HepG2 (cell line): ENCODE data around the gene FBXL12. TPM values are rescaled to one million over a fixed set of nuclear protein-coding genes. Genes with fewer than 3 reads are reported as not detected.

Source experiments
- AGO1 ChIP-seq: fragments of 200-400 bp; formaldehyde crosslinking; IDR thresholded peaks from 2 replicates; pipeline ENCODE4 v1.6.1; 2017; ENCODE audit warnings: mild to moderate bottlenecking, low read depth, low read length, moderate library complexity; ENCODE audit not compliant: poor library complexity, severe bottlenecking
- ATF2 ChIP-seq: sonication (generic); formaldehyde crosslinking; IDR thresholded peaks from 2 replicates; pipeline ENCODE4 v1.4.0; 2020; ENCODE audit warnings: missing genetic modification reagents
- BCL3 ChIP-seq: sonication (generic); formaldehyde crosslinking; IDR thresholded peaks from 2 replicates; pipeline ENCODE4 v1.5.1; 2020; ENCODE audit warnings: mild to moderate bottlenecking, missing genetic modification reagents, moderate library complexity
- HINFP ChIP-seq: sonication (generic); formaldehyde crosslinking; IDR thresholded peaks from 2 replicates; pipeline ENCODE4 v1.4.0; 2020; ENCODE audit warnings: low read depth, mild to moderate bottlenecking, missing genetic modification reagents
- KAT2B ChIP-seq: fragments of 150-350 bp; IDR thresholded peaks from 2 replicates; pipeline ENCODE4 v1.6.1; 2014; ENCODE audit warnings: low read depth, low read length, borderline replicate concordance
- NCOA2 ChIP-seq: sonication (generic); formaldehyde crosslinking; IDR thresholded peaks from 2 replicates; pipeline ENCODE4 v1.8.0; 2022; ENCODE audit warnings: inconsistent platforms
- PAXIP1 ChIP-seq: sonication (generic); formaldehyde crosslinking; conservative IDR thresholded peaks from 2 replicates; pipeline ENCODE4 v1.4.0; 2020; ENCODE audit warnings: mild to moderate bottlenecking, missing genetic modification reagents, moderate library complexity
- PHF8 ChIP-seq: sonication (generic); formaldehyde crosslinking; IDR thresholded peaks from 2 replicates; pipeline ENCODE4 v1.5.0; 2020; ENCODE audit warnings: missing genetic modification reagents
- SETDB1 ChIP-seq: sonication (generic); formaldehyde crosslinking; IDR thresholded peaks from 2 replicates; pipeline ENCODE4 v1.5.1; 2020; ENCODE audit warnings: missing genetic modification reagents, mild to moderate bottlenecking, borderline replicate concordance
- SMC3 ChIP-seq: IDR thresholded peaks from 2 replicates; pipeline ENCODE4 v1.6.1; 2011; ENCODE audit warnings: low read length, improper control_type of control experiment
- SP1 ChIP-seq, 2 experiments: fragments of 450-650 bp in 1 of 2; sonication (generic) in 1 of 2; formaldehyde crosslinking in 1 of 2; IDR thresholded peaks; 2 replicates each; pipeline versions ENCODE4 v1.4.0 to v1.6.1; 2016 to 2020; ENCODE audit warnings: missing genetic modification reagents in 1 of 2
- TCF7L2 ChIP-seq: IDR thresholded peaks from 2 replicates; pipeline ENCODE4 v1.6.1; 2011; ENCODE audit warnings: mild to moderate bottlenecking, low read depth, low read length, moderate library complexity
- THAP8 ChIP-seq: sonication (generic); formaldehyde crosslinking; IDR thresholded peaks from 2 replicates; pipeline ENCODE4 v1.5.1; 2020; ENCODE audit warnings: missing genetic modification reagents, mild to moderate bottlenecking, borderline replicate concordance
- YEATS2 ChIP-seq: sonication (generic); formaldehyde crosslinking; IDR thresholded peaks from 2 replicates; pipeline ENCODE4 v1.4.0; 2020; ENCODE audit warnings: missing genetic modification reagents, borderline replicate concordance
- ZEB1 ChIP-seq: IDR thresholded peaks from 2 replicates; pipeline ENCODE4 v1.6.1; 2012; ENCODE audit warnings: mild to moderate bottlenecking, low read depth, inconsistent platforms; ENCODE audit not compliant: insufficient replicate concordance
- ZKSCAN8 ChIP-seq: IDR thresholded peaks from 2 replicates; pipeline ENCODE4 v1.6.1; 2016; ENCODE audit warnings: borderline replicate concordance, missing genetic modification reagents, missing compliant biosample characterization
- ZNF24 ChIP-seq: fragments of 450-650 bp; IDR thresholded peaks from 2 replicates; pipeline ENCODE4 v1.6.1; 2017; ENCODE audit warnings: antibody characterized with exemption, mild to moderate bottlenecking
- polyA plus RNA-seq, 8 experiments: library from polyadenylated mRNA; depleted of rRNA in 3 of 8; stranded (reverse) in 7 of 8; unstranded in 1 of 8; fragments of >200 nt; fragmentation: Illumina TruSeq in 4 of 8; extraction: Trizol in 4 of 8; gene quantifications; 2 replicates each; pipeline versions ENCODE4 v1.2.1 to v1.2.3, GENCODE V29; 2011 to 2016; ENCODE audit warnings: low read depth in 4 of 8, missing spikeins in 1 of 8, mixed read lengths in 1 of 8; ENCODE audit not compliant: insufficient read depth in 1 of 8
- total RNA-seq, 5 experiments: library from RNA; depleted of rRNA; stranded (reverse); fragments of >200 nt; fragmentation: Illumina TruSeq; extraction: Trizol; gene quantifications; 2 replicates each; pipeline ENCODE4 v1.2.3, GENCODE V29; 2016; ENCODE audit warnings: low read depth in 1 of 5

Gene FBXL12
- total and polyA plus RNA-seq, 2 of the 13 experiments (the other 11 are each of a cell fraction or from before 2014, with no cell fraction given) = 20.4 to 23.1 TPM

GRCh38 chr19:9834726-9835506 lies 16.0 kb upstream of the FBXL12 start, which contains the start of gene PIN1 (continued):
- peak; percentile 55; the same call in 1 of the 2 replicates for TF ChIP-seq THAP8 (CRISPR knock-in tag)
- no peak for TF ChIP-seq SETDB1 (CRISPR knock-in tag)
- TF ChIP-seq AGO1 = no peak
- TF ChIP-seq KAT2B = no peak
- no peak for TF ChIP-seq TCF7L2
- TF ChIP-seq HINFP (CRISPR knock-in tag) = 0 out of 2 replicates have a peak, but pooled peaks have one; percentile 57
- peak; percentile 59 for TF ChIP-seq YEATS2
- peak; percentile 29 for TF ChIP-seq PAXIP1 (CRISPR knock-in tag)
- TF ChIP-seq ZKSCAN8 (CRISPR knock-in tag) = no peak
- TF ChIP-seq NCOA2 (CRISPR knock-in tag) = no peak
- TF ChIP-seq BCL3 = no peak
- TF ChIP-seq PHF8 (CRISPR knock-in tag) = peak; percentile 67
- TF ChIP-seq SP1 (IDR thresholded peaks at IDR 0.05) = 0 out of 2 replicates have a peak, but pooled peaks have one; percentile 28
- TF ChIP-seq SP1 (CRISPR knock-in tag; IDR thresholded peaks at IDR 0.05) = peak; percentile 93
- TF ChIP-seq SMC3 = no peak
- 0 out of 2 replicates have a peak, but pooled peaks have one; percentile 25 for TF ChIP-seq ATF2 (CRISPR knock-in tag)
- no peak for TF ChIP-seq ZNF24
- no peak for TF ChIP-seq ZEB1
